GM18867 (cell line): ENCODE measurements around the gene MRPL1.
"Not testable (repeated sequence)": the region's sequence is repeated elsewhere in the genome, so short reads cannot be mapped to it uniquely, and the experiment has no call there.

Source experiments
- ATAC-seq: cut with Tn5 transposase; IDR thresholded peaks from one replicate; pipeline ENCODE4 v1.9.1; 2021; ENCODE audit warnings: mild to moderate bottlenecking, moderate library complexity; ENCODE audit not compliant: unreplicated experiment

The MRPL1 gene

GRCh38 chr4:77911842-77912450 lies 49.3 kb downstream of the MRPL1 start:
- peak; percentile 48 for ATAC-seq

- no peak for ATAC-seq
Observed at GRCh38 chr4:77913348-77913747, 50.7 kb downstream of the MRPL1 start.

DNA sequence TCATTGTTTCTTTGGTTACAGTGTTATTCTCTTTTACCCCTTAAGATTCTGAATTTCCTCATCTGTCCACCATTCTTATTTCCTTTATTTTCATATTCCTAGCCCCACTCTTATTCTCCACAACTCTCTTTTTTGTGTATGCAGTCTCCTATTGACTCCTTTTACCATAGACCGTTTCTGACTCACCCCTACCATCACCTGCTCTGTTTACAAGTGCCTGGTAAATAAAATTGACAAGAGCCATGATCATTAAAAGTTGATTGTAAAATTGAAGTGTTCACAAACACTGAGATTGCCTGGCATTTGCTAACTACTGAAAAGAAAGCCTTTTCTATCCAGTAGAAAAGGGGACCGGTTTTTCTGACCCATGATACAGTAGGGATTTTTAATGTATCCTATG lies 54.4 kb downstream of the MRPL1 start:
- ATAC-seq, result no peak

DNA sequence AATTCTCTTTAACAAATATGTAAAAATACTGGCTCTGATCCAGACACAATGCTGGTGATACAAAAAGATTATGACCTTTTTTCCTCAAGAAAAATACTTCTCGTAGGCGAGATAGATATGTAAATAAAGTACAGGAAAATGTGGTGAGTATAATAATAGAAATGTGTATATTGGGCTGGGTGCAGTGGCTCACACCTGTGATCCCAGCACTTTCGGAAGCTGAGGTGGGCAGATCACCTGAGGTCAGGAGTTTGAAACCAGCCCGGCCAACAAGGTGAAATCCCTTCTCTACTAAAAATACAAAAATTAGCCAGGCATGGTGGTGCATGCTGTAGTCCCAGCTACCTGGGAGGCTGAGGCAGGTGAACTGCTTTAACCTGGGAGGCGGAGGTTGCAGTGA lies 55.0 kb downstream of the MRPL1 start:
- no peak for ATAC-seq

- ATAC-seq, result no peak
Observed at GRCh38 chr4:77920371-77920770, 57.7 kb downstream of the MRPL1 start.

GRCh38 chr4:77921701-77922100 lies 59.1 kb downstream of the MRPL1 start:
- ATAC-seq, result no peak

GRCh38 chr4:77922158-77923094 lies 59.8 kb downstream of the MRPL1 start:
- no peak for ATAC-seq

DNA sequence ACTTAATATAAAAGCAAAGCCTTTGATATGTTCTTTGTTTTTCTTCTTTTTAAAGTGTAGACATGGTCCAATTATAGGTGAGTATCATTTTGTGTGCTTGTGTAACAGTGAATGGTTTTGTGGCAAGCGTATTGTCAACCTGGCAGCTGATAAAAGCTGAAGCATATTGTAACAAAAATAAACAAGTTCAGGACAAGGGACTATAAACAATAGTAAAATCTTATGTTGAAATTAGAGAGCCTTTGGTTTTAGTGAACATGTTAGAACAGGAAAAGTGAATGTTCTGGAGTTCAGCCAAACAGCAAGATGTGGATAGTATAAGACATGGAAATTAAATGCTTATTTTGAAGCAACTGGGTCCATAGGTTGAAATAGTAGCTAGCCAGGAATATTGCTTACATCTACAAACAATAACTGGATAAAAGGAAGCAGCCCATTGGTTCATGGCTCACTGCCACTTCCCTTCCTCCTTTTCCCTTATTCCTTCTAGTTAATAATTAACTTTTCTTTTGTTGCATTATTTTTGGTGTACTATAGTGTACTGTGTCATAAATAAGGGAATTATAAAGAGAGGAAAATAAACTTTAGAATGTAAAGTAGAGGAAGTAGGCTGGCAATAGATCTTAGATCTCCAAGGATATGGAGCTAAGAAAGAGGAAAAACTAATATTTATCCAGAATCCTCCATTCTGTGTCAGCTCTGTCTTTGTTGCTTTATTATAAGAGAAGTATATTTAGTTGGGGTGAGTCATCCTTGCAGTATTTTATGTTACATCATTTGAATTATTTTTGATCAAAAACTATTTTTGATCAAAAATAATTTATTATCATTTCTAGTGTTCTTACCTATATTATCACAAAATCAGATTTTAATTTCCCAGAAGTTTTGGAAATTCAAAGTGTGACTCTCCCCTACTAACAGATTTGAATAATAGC lies 65.6 kb downstream of the MRPL1 start:
- no peak for ATAC-seq

DNA sequence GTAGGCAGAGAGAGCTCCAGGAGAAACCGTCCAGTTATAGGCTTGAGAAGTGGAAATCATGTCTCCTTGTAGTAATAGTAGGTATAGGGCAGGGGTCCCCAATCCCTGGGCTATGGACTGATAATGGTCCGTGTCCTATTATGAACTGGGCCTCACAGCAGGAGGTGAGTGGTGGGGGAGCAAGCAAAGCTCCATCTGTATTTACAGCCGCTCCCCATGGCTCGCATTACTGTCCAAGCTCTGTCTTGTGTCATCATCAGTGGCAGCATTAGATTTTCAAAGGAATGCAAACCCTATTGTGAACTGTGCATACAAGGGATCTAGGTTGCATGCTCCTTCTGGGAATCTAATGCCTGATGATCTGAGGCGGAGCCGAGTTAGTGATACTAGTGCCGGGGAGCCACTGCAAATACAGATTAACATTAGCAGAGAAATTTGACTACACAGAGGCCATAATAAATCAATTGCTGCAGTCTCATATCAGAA lies 67.6 kb downstream of the MRPL1 start:
- ATAC-seq, result no peak

DNA sequence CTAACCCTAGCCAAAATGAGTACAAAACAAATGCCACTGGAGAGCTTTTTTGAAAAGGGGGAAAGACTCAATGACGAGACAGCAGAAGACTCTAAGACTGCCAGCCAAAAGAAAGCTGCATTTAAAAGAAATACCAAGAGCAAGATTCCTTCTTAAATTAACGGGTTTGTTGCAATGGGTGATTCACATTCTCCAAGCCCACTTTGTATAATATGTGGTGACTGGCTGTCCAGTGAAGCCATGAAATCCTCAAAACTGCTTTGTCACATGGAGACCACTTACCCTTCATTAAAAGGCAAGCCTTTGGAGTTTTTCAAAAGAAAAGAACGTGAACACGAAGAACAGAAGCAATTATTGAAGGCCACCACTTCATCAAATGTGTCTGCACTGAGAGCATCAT lies 68.2 kb downstream of the MRPL1 start:
- no peak for ATAC-seq

DNA sequence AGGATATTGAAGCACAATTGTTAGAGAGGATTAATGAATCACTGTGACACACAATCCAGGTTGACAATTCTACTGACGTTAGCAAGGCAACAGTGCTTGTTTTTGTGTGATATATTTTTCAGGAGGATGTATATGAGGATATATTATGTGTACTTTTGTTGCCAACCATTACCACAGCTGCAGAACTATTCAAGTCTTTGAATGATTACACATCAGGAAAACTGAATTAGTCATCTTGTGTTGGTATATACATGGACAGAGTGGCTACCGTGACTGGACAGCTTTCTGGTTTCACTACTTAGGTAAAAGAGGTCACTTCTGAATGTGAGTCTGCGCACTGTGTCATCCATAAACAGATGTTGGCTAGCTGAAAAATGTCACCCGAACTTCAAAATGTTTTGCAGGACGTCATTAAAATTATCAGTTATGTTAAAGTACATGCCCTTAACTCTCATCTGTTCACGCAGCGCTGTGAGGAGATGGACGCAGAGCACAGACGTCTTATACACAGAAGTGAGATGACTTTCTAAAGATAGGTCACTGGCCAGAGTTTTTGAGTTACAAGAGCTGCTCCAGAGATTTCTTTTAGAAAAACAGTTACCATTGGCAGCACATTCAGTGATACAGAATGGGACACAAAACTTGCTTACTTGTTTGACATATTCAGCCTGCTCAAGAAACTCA lies 69.0 kb downstream of the MRPL1 start:
- no peak for ATAC-seq

DNA sequence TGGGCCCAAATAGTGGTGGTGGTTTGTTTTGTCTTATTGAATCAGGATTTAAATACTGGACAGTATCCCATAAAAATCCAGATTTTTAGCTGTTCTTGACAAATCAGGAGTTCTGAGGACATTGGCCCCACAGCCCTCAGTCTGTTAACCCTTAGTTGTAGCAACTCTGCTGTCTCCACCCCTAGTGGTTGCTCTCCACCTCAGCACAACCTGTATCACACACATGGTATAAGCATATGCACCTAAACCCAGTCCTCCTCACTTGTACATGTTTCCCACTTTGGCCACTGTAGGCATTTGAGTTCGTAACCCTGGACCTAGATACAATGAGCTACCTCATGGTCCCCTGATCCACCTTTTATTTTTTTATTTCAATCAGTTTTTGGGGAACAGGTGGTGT lies 75.9 kb downstream of the MRPL1 start:
- ATAC-seq, result no peak

GRCh38 chr4:77945929-77946328 lies 83.3 kb downstream of the MRPL1 start:
- ATAC-seq, result not testable (repeated sequence)

DNA sequence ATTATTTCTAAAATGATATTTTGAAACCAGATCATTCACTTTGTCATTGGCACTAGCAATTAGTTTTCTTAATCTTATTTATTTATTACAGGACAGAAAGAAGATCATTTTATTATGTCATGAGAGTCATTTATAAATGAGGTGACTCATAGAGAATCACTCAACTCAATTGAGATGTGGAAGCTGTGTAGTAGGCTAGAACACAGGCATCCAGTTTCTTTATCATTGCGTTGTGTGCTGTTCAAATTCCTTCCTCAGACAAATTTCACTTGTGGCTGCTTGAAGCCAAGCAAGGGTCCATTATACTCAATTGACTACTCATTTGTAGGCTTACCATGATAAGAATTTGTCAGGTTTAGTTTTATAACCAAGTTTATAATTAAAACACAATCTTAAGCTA lies 87.6 kb downstream of the MRPL1 start:
- no peak for ATAC-seq

GRCh38 chr4:77952457-77952856 lies 89.8 kb downstream of the MRPL1 start:
- no peak for ATAC-seq

GRCh38 chr4:77954690-77955089 lies 92.1 kb downstream of the MRPL1 start:
- ATAC-seq, result no peak

DNA sequence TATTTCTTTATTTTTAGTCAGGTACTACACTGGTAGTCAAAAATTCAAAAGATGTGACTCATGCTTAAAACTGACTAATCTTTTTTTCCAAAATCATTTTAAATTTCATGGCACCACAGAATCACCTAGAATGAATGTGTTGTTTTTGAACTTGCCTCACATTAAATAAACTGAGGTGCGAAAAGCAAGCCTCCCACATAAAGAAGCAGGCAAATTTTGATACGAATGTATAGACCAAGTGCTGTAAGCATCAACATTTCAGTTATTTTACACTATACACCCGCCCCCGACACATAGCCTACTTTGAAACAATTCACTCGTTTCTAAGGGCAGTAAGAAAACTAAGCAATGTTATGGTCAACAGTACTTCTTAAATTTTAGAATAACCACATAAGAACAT lies 94.3 kb downstream of the MRPL1 start:
- no peak for ATAC-seq

DNA sequence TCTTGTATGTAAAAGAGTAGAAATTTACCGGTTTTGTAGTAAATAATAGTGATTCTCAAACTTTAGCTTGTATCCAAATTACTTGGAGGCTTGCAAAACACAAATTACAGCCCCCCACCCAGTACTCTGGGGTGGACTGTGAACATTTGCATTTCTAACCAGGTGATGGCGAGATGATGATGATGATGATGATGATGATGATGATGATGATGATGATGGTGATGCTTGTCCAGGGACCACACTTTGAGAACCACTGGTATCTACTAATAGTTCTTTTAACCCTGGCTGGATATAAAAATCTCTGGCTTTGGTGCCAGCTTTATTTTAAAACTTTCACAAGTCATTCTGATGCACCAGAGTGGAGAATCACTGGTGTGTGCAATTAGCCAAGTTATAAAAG lies 96.3 kb downstream of the MRPL1 start:
- ATAC-seq, result no peak

GRCh38 chr4:77959566-77960338 lies 97.1 kb downstream of the MRPL1 start:
- ATAC-seq, result no peak

DNA sequence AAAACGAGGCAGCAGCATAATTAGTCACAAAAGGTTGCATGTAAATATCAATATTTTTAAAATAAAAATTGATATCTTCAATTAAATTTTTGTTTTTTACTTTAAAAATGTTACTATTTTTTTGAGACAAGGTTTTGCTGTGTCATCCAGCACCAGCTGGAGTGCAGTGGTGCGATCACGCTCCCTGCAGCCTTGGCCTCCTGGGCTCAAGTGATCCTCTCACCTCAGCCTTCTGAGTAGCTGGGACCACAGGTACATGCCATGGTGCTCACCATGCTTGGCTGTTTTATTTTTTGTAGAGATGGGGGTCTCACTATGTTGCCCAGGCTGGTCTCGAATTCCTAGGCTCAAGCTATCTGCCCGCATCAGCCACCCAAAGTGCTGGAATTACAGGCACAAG lies 97.7 kb downstream of the MRPL1 start:
- ATAC-seq, result no peak
